Type B pancreatic cell (in vitro differentiated cells): ENCODE measurements around the gene PRKCB. TPM values are rescaled to one million over a fixed set of nuclear protein-coding genes. Genes with fewer than 3 reads are reported as not detected.

ENCODE experiments used
- DNase-seq: peaks from one replicate; pipeline ENCODE4 v3.0.0; 2021; ENCODE audit warnings: mixed read lengths; ENCODE audit not compliant: unreplicated experiment; ENCODE audit errors: extremely low spot score
- H3K27ac Mint-ChIP-seq: 2 replicates; pipeline ENCODE4 v1.8.0; 2021; ENCODE audit warnings: mild to moderate bottlenecking, mixed read lengths
- H3K27me3 Mint-ChIP-seq: 2 replicates; pipeline ENCODE4 v1.8.0; 2021; ENCODE audit warnings: mixed read lengths
- H3K36me3 Mint-ChIP-seq: 2 replicates; pipeline ENCODE4 v1.8.0; 2021; ENCODE audit warnings: mixed read lengths
- H3K4me1 Mint-ChIP-seq: one replicate; pipeline ENCODE4 v1.8.0; 2021; ENCODE audit warnings: mixed read lengths; ENCODE audit not compliant: unreplicated experiment
- H3K4me3 Mint-ChIP-seq: 2 replicates; pipeline ENCODE4 v1.8.0; 2021; ENCODE audit warnings: mild to moderate bottlenecking, mixed read lengths
- H3K9me3 Mint-ChIP-seq: 2 replicates; pipeline ENCODE4 v1.8.0; 2021; ENCODE audit warnings: mixed read lengths
- long read RNA-seq: library from polyadenylated mRNA; unstranded; transcript quantifications from one replicate; pipeline ENCODE4 v2.0.0, GENCODE V29; 2020
- total RNA-seq: library from RNA; stranded (reverse); gene quantifications from 2 replicates; pipeline ENCODE4 v1.2.1, GENCODE V29; 2021; ENCODE audit warnings: low replicate concordance
- TF ChIP-seq, protein P1 (sequence below): fragments of 200-600 bp; sonication (generic); conservative IDR thresholded peaks from 2 replicates; pipeline ENCODE4 v1.5.0; 2021; ENCODE audit warnings: antibody characterized with exemption, mild to moderate bottlenecking

Gene PRKCB
- 0.95 and 10.2 TPM in 2 replicates for total RNA-seq
- long read RNA-seq, result 0 reads

GRCh38 chr16:23835390-23836077 lies at the start of gene PRKCB:
Gene PRKCB, plus strand, starts transcription at chr16:23835983.
- TF ChIP-seq, protein P1, sequence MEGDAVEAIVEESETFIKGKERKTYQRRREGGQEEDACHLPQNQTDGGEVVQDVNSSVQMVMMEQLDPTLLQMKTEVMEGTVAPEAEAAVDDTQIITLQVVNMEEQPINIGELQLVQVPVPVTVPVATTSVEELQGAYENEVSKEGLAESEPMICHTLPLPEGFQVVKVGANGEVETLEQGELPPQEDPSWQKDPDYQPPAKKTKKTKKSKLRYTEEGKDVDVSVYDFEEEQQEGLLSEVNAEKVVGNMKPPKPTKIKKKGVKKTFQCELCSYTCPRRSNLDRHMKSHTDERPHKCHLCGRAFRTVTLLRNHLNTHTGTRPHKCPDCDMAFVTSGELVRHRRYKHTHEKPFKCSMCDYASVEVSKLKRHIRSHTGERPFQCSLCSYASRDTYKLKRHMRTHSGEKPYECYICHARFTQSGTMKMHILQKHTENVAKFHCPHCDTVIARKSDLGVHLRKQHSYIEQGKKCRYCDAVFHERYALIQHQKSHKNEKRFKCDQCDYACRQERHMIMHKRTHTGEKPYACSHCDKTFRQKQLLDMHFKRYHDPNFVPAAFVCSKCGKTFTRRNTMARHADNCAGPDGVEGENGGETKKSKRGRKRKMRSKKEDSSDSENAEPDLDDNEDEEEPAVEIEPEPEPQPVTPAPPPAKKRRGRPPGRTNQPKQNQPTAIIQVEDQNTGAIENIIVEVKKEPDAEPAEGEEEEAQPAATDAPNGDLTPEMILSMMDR, result no peak
- H3K4me1 Mint-ChIP-seq, result peaks cover 7% of the 10 kb centered on the region
- no peaks in the 10 kb centered on the region for H3K36me3 Mint-ChIP-seq
- H3K27ac Mint-ChIP-seq, result no peak within 1 kb of the TSS
- DNase-seq, result peak; percentile 86
- H3K4me3 Mint-ChIP-seq, result peak within 1 kb of the TSS; percentile 90
- H3K27me3 Mint-ChIP-seq, result peaks cover 78% of the 10 kb centered on the region
- H3K9me3 Mint-ChIP-seq, result no peaks in the 10 kb centered on the region

GRCh38 chr16:23786964-23787561 lies 48.7 kb upstream of the PRKCB start:
- Mint-ChIP-seq H3K9me3 (no peaks in the 10 kb centered on the region), H3K4me1 (no peaks in the 10 kb centered on the region), H3K27me3 (peaks cover 31% of the 10 kb centered on the region), H3K27ac (no peak overlapping the region), H3K36me3 (no peaks in the 10 kb centered on the region), H3K4me3 (no peak overlapping the region)
- TF ChIP-seq, protein P1, result no peak
- DNase-seq, result no peak

GRCh38 chr16:23788685-23789084 lies 47.1 kb upstream of the PRKCB start:
- no peaks in the 10 kb centered on the region for H3K9me3 Mint-ChIP-seq
- H3K27me3 Mint-ChIP-seq, result peaks cover 27% of the 10 kb centered on the region
- no peak overlapping the region for H3K4me3 Mint-ChIP-seq
- H3K36me3 Mint-ChIP-seq, result no peaks in the 10 kb centered on the region
- DNase-seq, result no peak
- no peaks in the 10 kb centered on the region for H3K4me1 Mint-ChIP-seq
- no peak overlapping the region for H3K27ac Mint-ChIP-seq
- TF ChIP-seq, protein P1, result no peak

GRCh38 chr16:23795378-23795777 lies 40.4 kb upstream of the PRKCB start:
- no peaks in the 10 kb centered on the region for H3K36me3 Mint-ChIP-seq
- H3K9me3 Mint-ChIP-seq, result no peaks in the 10 kb centered on the region
- no peak for DNase-seq
- no peaks in the 10 kb centered on the region for H3K4me1 Mint-ChIP-seq
- H3K27me3 Mint-ChIP-seq, result peaks cover 3% of the 10 kb centered on the region
- TF ChIP-seq, protein P1, result no peak
- H3K27ac Mint-ChIP-seq, result no peak overlapping the region
- H3K4me3 Mint-ChIP-seq, result no peak overlapping the region

DNA sequence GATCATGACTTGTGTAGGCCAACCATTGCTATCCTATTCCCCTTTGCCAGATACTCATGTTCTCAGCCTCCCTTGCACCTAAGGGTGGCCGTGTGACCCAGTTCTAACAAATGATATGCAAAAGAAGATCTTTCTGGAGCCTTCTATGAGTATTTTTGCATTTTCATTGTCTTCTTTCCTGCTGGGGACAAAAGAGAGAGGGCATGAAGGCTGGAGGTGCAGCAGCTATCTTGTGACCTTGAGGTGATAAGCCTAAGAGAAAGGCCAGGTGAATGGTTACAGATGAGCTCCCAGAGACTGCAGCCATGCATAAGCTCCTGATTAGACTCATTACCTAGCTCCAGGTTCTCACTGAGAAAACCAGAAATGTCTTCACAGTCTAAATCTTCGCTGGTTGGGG lies 38.8 kb upstream of the PRKCB start:
- no peaks in the 10 kb centered on the region for H3K36me3 Mint-ChIP-seq
- H3K4me3 Mint-ChIP-seq, result no peak overlapping the region
- no peaks in the 10 kb centered on the region for H3K9me3 Mint-ChIP-seq
- TF ChIP-seq, protein P1, result no peak
- no peak for DNase-seq
- H3K4me1 Mint-ChIP-seq, result no peaks in the 10 kb centered on the region
- peaks cover 3% of the 10 kb centered on the region for H3K27me3 Mint-ChIP-seq
- no peak overlapping the region for H3K27ac Mint-ChIP-seq
